HEK293 (cell line): ENCODE measurements around the gene FOXL2.

ENCODE experiments used
- CTCF ChIA-PET: fragments of 350-600 bp; formaldehyde crosslinking; extraction: SDS; loops from one replicate; lab custom pipeline; 2021; ENCODE audit warnings: antibody characterized with exemption; lab: Yijun Ruan, JAX
- POLR2A ChIA-PET: fragments of 300-600 bp; formaldehyde crosslinking; extraction: SDS; loops from one replicate; lab custom pipeline; 2020; ENCODE audit warnings: antibody characterized with exemption, inconsistent platforms; lab: Yijun Ruan, JAX
- H3K27ac ChIP-seq: fragments of 200-500 bp; sonication (Bioruptor generic); 2 replicates; pipeline ENCODE4 v1.5.1; 2014; ENCODE audit warnings: low read depth, low read length, control low read depth, inconsistent platforms; ENCODE audit errors: extremely low read depth
- H3K36me3 ChIP-seq, 2 experiments: fragments of 200-500 bp in 1 of 2; sonication (Bioruptor generic) in 1 of 2; 1 replicate in 1 of 2; 2 replicates in 1 of 2; pipeline ENCODE4 v1.5.1; 2014 to 2017; ENCODE audit warnings: inconsistent platforms in 2 of 2, low read length in 2 of 2; ENCODE audit not compliant: control insufficient read depth in 2 of 2, insufficient read depth in 1 of 2
- H3K4me1 ChIP-seq: fragments of 200-500 bp; sonication (Bioruptor generic); 2 replicates; pipeline ENCODE4 v1.5.1; 2014; ENCODE audit warnings: mild to moderate bottlenecking, low read length, inconsistent platforms; ENCODE audit not compliant: control insufficient read depth, insufficient read depth
- H3K4me3 ChIP-seq: 2 replicates; pipeline ENCODE4 v1.5.1; 2011; ENCODE audit warnings: low read depth, mild to moderate bottlenecking, control low read depth, low read length, moderate library complexity
- H3K9me3 ChIP-seq: fragments of 200-500 bp; sonication (Bioruptor generic); 2 replicates; pipeline ENCODE4 v1.5.1; 2014; ENCODE audit warnings: low read depth, low read length, inconsistent platforms; ENCODE audit not compliant: control insufficient read depth, insufficient read depth
- ATF2 ChIP-seq: fragments of 450-650 bp; formaldehyde crosslinking; IDR thresholded peaks from 2 replicates; pipeline ENCODE4 v1.5.1; 2016; ENCODE audit warnings: missing biosample characterization, missing genetic modification characterization, low read depth
- BCL11B ChIP-seq: fragments of 450-650 bp; formaldehyde crosslinking; IDR thresholded peaks from 2 replicates; pipeline ENCODE4 v1.5.1; 2016; ENCODE audit warnings: low read depth, missing biosample characterization, missing genetic modification characterization
- OVOL3 ChIP-seq: fragments of 450-650 bp; formaldehyde crosslinking; IDR thresholded peaks from 2 replicates; pipeline ENCODE4 v1.5.1; 2016; ENCODE audit warnings: missing biosample characterization, missing genetic modification characterization
- PBX3 ChIP-seq: sonication (generic); formaldehyde crosslinking; IDR thresholded peaks from 2 replicates; pipeline ENCODE4 v1.8.1; 2022; ENCODE audit warnings: mild to moderate bottlenecking, moderate library complexity, missing genetic modification reagents
- REPIN1 ChIP-seq: fragments of 450-650 bp; formaldehyde crosslinking; IDR thresholded peaks from 2 replicates; pipeline ENCODE4 v1.5.1; 2017; ENCODE audit warnings: missing biosample characterization, missing genetic modification characterization, low read depth
- ZBTB10 ChIP-seq: fragments of 450-650 bp; formaldehyde crosslinking; IDR thresholded peaks from 2 replicates; pipeline ENCODE4 v1.5.1; 2016; ENCODE audit warnings: missing biosample characterization, missing genetic modification characterization
- ZNF223 ChIP-seq: fragments of 450-650 bp; formaldehyde crosslinking; IDR thresholded peaks from 2 replicates; pipeline ENCODE4 v1.5.1; 2016; ENCODE audit warnings: missing biosample characterization, missing genetic modification characterization
- ZNF239 ChIP-seq: fragments of 450-650 bp; formaldehyde crosslinking; IDR thresholded peaks from 2 replicates; pipeline ENCODE4 v1.5.1; 2016; ENCODE audit warnings: missing biosample characterization, missing genetic modification characterization
- ZNF335 ChIP-seq: fragments of 450-650 bp; formaldehyde crosslinking; conservative IDR thresholded peaks from 2 replicates; pipeline ENCODE4 v1.5.1; 2016; ENCODE audit warnings: missing biosample characterization, missing genetic modification characterization
- ZNF37A ChIP-seq: fragments of 450-650 bp; IDR thresholded peaks from 2 replicates; pipeline ENCODE4 v1.5.1; 2018; ENCODE audit warnings: missing biosample characterization, missing genetic modification characterization
- ZNF391 ChIP-seq: fragments of 450-650 bp; formaldehyde crosslinking; IDR thresholded peaks from 2 replicates; pipeline ENCODE4 v1.5.1; 2016; ENCODE audit warnings: low read depth, missing biosample characterization, missing genetic modification characterization, borderline replicate concordance
- ZNF394 ChIP-seq: fragments of 450-650 bp; formaldehyde crosslinking; IDR thresholded peaks from 2 replicates; pipeline ENCODE4 v1.5.1; 2016; ENCODE audit warnings: missing biosample characterization, missing genetic modification characterization, mild to moderate bottlenecking, moderate library complexity, borderline replicate concordance
- ZNF473 ChIP-seq: fragments of 450-650 bp; formaldehyde crosslinking; IDR thresholded peaks from 2 replicates; pipeline ENCODE4 v1.5.1; 2017; ENCODE audit warnings: missing biosample characterization, missing genetic modification characterization
- ZNF514 ChIP-seq: fragments of 450-650 bp; formaldehyde crosslinking; IDR thresholded peaks from 2 replicates; pipeline ENCODE4 v1.5.1; 2016; ENCODE audit warnings: missing biosample characterization, missing genetic modification characterization
- ZNF518A ChIP-seq: fragments of 450-650 bp; formaldehyde crosslinking; conservative IDR thresholded peaks from 2 replicates; pipeline ENCODE4 v1.5.1; 2016; ENCODE audit warnings: low read depth, missing biosample characterization, missing genetic modification characterization
- ZNF548 ChIP-seq: fragments of 450-650 bp; formaldehyde crosslinking; IDR thresholded peaks from 2 replicates; pipeline ENCODE4 v1.5.1; 2016; ENCODE audit warnings: missing biosample characterization, missing genetic modification characterization
- ZNF621 ChIP-seq: fragments of 450-650 bp; formaldehyde crosslinking; IDR thresholded peaks from 2 replicates; pipeline ENCODE4 v1.5.1; 2017; ENCODE audit warnings: missing biosample characterization, missing genetic modification characterization
- ZNF692 ChIP-seq: fragments of 450-650 bp; formaldehyde crosslinking; IDR thresholded peaks from 2 replicates; pipeline ENCODE4 v1.5.1; 2016; ENCODE audit warnings: missing biosample characterization, missing genetic modification characterization
- ZNF777 ChIP-seq: fragments of 450-650 bp; formaldehyde crosslinking; IDR thresholded peaks from 2 replicates; pipeline ENCODE4 v1.5.1; 2017; ENCODE audit warnings: missing biosample characterization, missing genetic modification characterization, borderline replicate concordance
- ZNF843 ChIP-seq: fragments of 450-650 bp; formaldehyde crosslinking; IDR thresholded peaks from 2 replicates; pipeline ENCODE4 v1.5.1; 2016; ENCODE audit warnings: missing biosample characterization, missing genetic modification characterization
- ZSCAN5A ChIP-seq: fragments of 450-650 bp; formaldehyde crosslinking; IDR thresholded peaks from 2 replicates; pipeline ENCODE4 v1.5.1; 2016; ENCODE audit warnings: missing biosample characterization, missing genetic modification characterization

Gene FOXL2

GRCh38 chr3:138962854-138963560, 16.1 kb upstream of the FOXL2 start:
- no peaks in the 10 kb centered on the region for H3K36me3 ChIP-seq
- TF ChIP-seq BCL11B (tag by site-specific recombination) (no peak), ZSCAN5A (tag by site-specific recombination) (no peak), ZNF777 (tag by site-specific recombination) (no peak), ZBTB10 (tag by site-specific recombination) (no peak), ZNF692 (no peak), ZNF391 (tag by site-specific recombination) (no peak), ZNF621 (tag by site-specific recombination) (no peak), ZNF223 (tag by site-specific recombination) (no peak), ZNF548 (tag by site-specific recombination) (no peak), OVOL3 (tag by site-specific recombination) (no peak), REPIN1 (tag by site-specific recombination) (no peak), ZNF518A (tag by site-specific recombination) (no peak)
- no peaks in the 10 kb centered on the region for H3K9me3 ChIP-seq
- ChIA-PET POLR2A (no interaction called here), CTCF (interaction anchor here (1.0 kb wide), 2 partner anchors 17 to 27 kb away, joined by 3 to 4 read pairs; no protein-coding TSS in a partner anchor)
- no peaks in the 10 kb centered on the region for H3K4me1 ChIP-seq
- no peak overlapping the region for H3K27ac ChIP-seq
- no peak overlapping the region for H3K4me3 ChIP-seq

GRCh38 chr3:138960417-138960852, 13.5 kb upstream of the FOXL2 start:
- POLR2A ChIA-PET = no interaction called here
- no peak overlapping the region for H3K27ac ChIP-seq
- no peaks in the 10 kb centered on the region for H3K36me3 ChIP-seq
- no peaks in the 10 kb centered on the region for H3K4me1 ChIP-seq
- CTCF ChIA-PET = interaction anchor here (0.6 to 1.5 kb wide), 4 partner anchors 19 to 56 kb away, joined by 3 to 6 read pairs (median 3); no protein-coding TSS in a partner anchor
- no peak overlapping the region for H3K4me3 ChIP-seq
- no peaks in the 10 kb centered on the region for H3K9me3 ChIP-seq
- TF ChIP-seq ZNF843 (tag by site-specific recombination) (no peak), PBX3 (CRISPR knock-in tag) (no peak), ZNF239 (tag by site-specific recombination) (no peak), ATF2 (tag by site-specific recombination) (no peak), ZNF473 (no peak), ZNF394 (tag by site-specific recombination) (no peak), ZNF37A (tag by site-specific recombination) (no peak), ZNF514 (tag by site-specific recombination) (no peak), ZNF335 (tag by site-specific recombination) (no peak)
